Measurements from ENCODE around the gene KDM7A. TPM values are rescaled to one million over a fixed set of nuclear protein-coding genes. Genes with fewer than 3 reads are reported as not detected.
A peak's percentile ranks its signal among the peaks of the same experiment; 100 is the strongest.

KDM7A gene
- total and polyA plus RNA-seq, 9 of the 15 experiments (the other 6 are each of a cell fraction or from before 2014, with no cell fraction given), result 0.90 to 8.4 (median 7.0) TPM

DNA sequence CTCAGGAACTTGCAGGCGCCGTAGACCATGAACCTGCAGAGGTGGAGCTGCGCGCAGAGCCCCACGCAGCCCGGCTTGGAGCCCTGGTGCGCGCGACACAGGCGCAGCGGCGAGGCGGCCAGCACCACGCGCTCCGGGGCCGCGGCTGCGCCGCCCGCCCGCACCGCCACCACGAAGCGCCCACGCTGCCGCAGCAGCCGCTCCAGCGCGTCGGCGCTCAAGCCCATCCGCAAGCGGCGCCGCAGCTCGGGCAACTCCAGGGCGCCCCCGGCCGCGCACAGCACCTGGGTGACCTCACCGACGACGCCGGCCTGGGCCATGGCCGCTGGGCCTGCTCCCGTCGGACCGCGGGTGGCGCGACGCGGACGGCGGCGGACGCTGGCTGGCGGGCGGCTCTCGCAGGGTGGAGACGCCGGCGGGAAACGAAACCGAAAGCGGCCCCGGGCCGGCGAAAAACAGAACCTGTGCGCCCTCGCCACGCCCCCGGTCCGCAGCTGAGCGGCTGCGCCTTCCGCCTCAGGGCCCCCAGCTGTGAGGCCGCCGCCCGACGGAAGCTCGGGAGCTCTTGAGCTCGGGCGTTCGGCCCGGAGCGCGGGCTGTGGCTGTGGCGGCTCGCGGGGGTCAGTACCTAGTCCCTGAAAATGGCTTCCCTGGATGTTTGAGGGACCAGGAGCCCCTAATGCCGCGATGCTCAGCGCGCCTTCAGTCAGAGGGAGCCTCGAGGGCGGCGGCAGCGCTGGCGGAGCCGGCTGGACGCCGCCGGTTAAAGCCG is 114.1 kb downstream of the KDM7A start, which contains the start of gene PARP12 (continued):
- TF ChIP-seq ZNF696 (CRISPR knock-in tag; conservative IDR thresholded peaks at IDR 0.05) (no peak), STAT5B (CRISPR knock-in tag; IDR thresholded peaks at IDR 0.05) (no peak), POLR3A (IDR thresholded peaks at IDR 0.05; ENCODE audit: borderline replicate concordance, extremely low read depth, insufficient read depth, insufficient read length) (no peak), POLR2B (IDR thresholded peaks at IDR 0.05; ENCODE audit: low read depth, partially characterized antibody) (peak; percentile 47), BMI1 (IDR thresholded peaks at IDR 0.05; ENCODE audit: low read length) (no peak), ZNF12 (CRISPR knock-in tag; IDR thresholded peaks at IDR 0.05) (no peak), THRA (IDR thresholded peaks at IDR 0.05) (no peak), ZNF609 (CRISPR knock-in tag; IDR thresholded peaks at IDR 0.05; ENCODE audit: borderline replicate concordance) (0 out of 2 replicates have a peak, but pooled peaks have one; percentile 7), ETV1 (tag; conservative IDR thresholded peaks at IDR 0.05; ENCODE audit: low read depth) (peak; percentile 72; the same call in 1 of the 2 replicates), ILF3 (IDR thresholded peaks at IDR 0.05; ENCODE audit: borderline replicate concordance) (0 out of 2 replicates have a peak, but pooled peaks have one; percentile 67), GATAD2A (IDR thresholded peaks at IDR 0.05) (0 out of 2 replicates have a peak, but pooled peaks have one; percentile 34), TCF3 (CRISPR knock-in tag; IDR thresholded peaks at IDR 0.05) (peak; percentile 34)
- TF ChIP-seq, protein P1, sequence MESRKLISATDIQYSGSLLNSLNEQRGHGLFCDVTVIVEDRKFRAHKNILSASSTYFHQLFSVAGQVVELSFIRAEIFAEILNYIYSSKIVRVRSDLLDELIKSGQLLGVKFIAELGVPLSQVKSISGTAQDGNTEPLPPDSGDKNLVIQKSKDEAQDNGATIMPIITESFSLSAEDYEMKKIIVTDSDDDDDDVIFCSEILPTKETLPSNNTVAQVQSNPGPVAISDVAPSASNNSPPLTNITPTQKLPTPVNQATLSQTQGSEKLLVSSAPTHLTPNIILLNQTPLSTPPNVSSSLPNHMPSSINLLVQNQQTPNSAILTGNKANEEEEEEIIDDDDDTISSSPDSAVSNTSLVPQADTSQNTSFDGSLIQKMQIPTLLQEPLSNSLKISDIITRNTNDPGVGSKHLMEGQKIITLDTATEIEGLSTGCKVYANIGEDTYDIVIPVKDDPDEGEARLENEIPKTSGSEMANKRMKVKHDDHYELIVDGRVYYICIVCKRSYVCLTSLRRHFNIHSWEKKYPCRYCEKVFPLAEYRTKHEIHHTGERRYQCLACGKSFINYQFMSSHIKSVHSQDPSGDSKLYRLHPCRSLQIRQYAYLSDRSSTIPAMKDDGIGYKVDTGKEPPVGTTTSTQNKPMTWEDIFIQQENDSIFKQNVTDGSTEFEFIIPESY (CRISPR knock-in tag; IDR thresholded peaks at IDR 0.05), result peak; percentile 99
- TF ChIP-seq, protein P2, sequence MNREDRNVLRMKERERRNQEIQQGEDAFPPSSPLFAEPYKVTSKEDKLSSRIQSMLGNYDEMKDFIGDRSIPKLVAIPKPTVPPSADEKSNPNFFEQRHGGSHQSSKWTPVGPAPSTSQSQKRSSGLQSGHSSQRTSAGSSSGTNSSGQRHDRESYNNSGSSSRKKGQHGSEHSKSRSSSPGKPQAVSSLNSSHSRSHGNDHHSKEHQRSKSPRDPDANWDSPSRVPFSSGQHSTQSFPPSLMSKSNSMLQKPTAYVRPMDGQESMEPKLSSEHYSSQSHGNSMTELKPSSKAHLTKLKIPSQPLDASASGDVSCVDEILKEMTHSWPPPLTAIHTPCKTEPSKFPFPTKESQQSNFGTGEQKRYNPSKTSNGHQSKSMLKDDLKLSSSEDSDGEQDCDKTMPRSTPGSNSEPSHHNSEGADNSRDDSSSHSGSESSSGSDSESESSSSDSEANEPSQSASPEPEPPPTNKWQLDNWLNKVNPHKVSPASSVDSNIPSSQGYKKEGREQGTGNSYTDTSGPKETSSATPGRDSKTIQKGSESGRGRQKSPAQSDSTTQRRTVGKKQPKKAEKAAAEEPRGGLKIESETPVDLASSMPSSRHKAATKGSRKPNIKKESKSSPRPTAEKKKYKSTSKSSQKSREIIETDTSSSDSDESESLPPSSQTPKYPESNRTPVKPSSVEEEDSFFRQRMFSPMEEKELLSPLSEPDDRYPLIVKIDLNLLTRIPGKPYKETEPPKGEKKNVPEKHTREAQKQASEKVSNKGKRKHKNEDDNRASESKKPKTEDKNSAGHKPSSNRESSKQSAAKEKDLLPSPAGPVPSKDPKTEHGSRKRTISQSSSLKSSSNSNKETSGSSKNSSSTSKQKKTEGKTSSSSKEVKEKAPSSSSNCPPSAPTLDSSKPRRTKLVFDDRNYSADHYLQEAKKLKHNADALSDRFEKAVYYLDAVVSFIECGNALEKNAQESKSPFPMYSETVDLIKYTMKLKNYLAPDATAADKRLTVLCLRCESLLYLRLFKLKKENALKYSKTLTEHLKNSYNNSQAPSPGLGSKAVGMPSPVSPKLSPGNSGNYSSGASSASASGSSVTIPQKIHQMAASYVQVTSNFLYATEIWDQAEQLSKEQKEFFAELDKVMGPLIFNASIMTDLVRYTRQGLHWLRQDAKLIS (CRISPR knock-in tag; IDR thresholded peaks at IDR 0.05), result no peak; the same call in 1 of the 2 replicates

Measured in K562 (cell line).